Smooth muscle cell (in vitro differentiated cells): ENCODE results near the gene MOV10L1. TPM values are rescaled to one million over a fixed set of nuclear protein-coding genes. Genes with fewer than 3 reads are reported as not detected.

Experiments used
- DNase-seq: peaks from one replicate; lab custom pipeline; 2025; ENCODE audit not compliant: unreplicated experiment; lab: John Stamatoyannopoulos, UW
- H2AFZ ChIP-seq: fragments of 200-600 bp; sonication (generic); 2 replicates; pipeline ENCODE4 v1.6.0; 2016; ENCODE audit warnings: antibody characterized with exemption, low read depth, mild to moderate bottlenecking
- H3F3A ChIP-seq: fragments of 200-600 bp; sonication (generic); 2 replicates; pipeline ENCODE4 v1.6.0; 2017; ENCODE audit warnings: antibody characterized with exemption, low read depth
- H3K27ac ChIP-seq: fragments of 200-600 bp; sonication (generic); 2 replicates; pipeline ENCODE4 v1.5.1; 2016; ENCODE audit warnings: low read depth, mild to moderate bottlenecking
- H3K27me3 ChIP-seq: fragments of 200-600 bp; sonication (generic); 2 replicates; pipeline ENCODE4 v1.6.1; 2016; ENCODE audit warnings: low read depth, mild to moderate bottlenecking
- H3K36me3 ChIP-seq: fragments of 200-600 bp; sonication (generic); 2 replicates; pipeline ENCODE4 v1.5.1; 2016; ENCODE audit warnings: low read depth
- H3K4me1 ChIP-seq: fragments of 200-600 bp; sonication (generic); 2 replicates; pipeline ENCODE4 v1.5.1; 2016; ENCODE audit warnings: low read depth
- H3K4me2 ChIP-seq: fragments of 200-600 bp; sonication (generic); 2 replicates; pipeline ENCODE4 v1.6.0; 2016; ENCODE audit warnings: mild to moderate bottlenecking
- H3K4me3 ChIP-seq: fragments of 200-600 bp; sonication (generic); 2 replicates; pipeline ENCODE4 v1.5.1; 2016; ENCODE audit warnings: mild to moderate bottlenecking
- H3K79me2 ChIP-seq: fragments of 200-600 bp; sonication (generic); 2 replicates; pipeline ENCODE4 v1.6.0; 2016; ENCODE audit warnings: low read depth, mild to moderate bottlenecking
- H3K9ac ChIP-seq: fragments of 200-600 bp; sonication (generic); 2 replicates; pipeline ENCODE4 v1.6.0; 2016; ENCODE audit warnings: low read depth
- H3K9me3 ChIP-seq: fragments of 200-600 bp; sonication (generic); replicated peaks from 2 replicates; pipeline ENCODE4 v1.5.1; 2016; ENCODE audit warnings: low read depth
- H4K20me1 ChIP-seq: fragments of 200-600 bp; sonication (generic); 2 replicates; pipeline ENCODE4 v1.6.0; 2016; ENCODE audit warnings: low read depth
- WGBS: methylation state at CpG from one replicate; pipeline ENCODE4 v1.1.7; 2016; ENCODE audit warnings: low lambda C conversion rate; 5-methylcytosine and 5-hydroxymethylcytosine counted together
- polyA plus RNA-seq: library from polyadenylated mRNA; unstranded; fragments of >200 nt; fragmentation: Nextera tagmentation; extraction: Ambion mirVana; gene quantifications from 2 replicates; pipeline ENCODE4 v1.2.1, GENCODE V29; 2016
- total RNA-seq: library from RNA; depleted of rRNA; stranded (reverse); fragments of >200 nt; gene quantifications from 2 replicates; pipeline ENCODE4 v1.2.3, GENCODE V29; 2014
- TF ChIP-seq, protein P1 (sequence below): fragments of 200-600 bp; sonication (generic); IDR thresholded peaks from 2 replicates; pipeline ENCODE4 v1.5.1; 2017; ENCODE audit warnings: borderline replicate concordance, mild to moderate bottlenecking, antibody characterized with exemption; ENCODE audit not compliant: insufficient read depth, poor library complexity, severe bottlenecking

Gene MOV10L1
- total and polyA plus RNA-seq, 2 experiments from 2014 or later, result 0.10 to 0.85 TPM

DNA sequence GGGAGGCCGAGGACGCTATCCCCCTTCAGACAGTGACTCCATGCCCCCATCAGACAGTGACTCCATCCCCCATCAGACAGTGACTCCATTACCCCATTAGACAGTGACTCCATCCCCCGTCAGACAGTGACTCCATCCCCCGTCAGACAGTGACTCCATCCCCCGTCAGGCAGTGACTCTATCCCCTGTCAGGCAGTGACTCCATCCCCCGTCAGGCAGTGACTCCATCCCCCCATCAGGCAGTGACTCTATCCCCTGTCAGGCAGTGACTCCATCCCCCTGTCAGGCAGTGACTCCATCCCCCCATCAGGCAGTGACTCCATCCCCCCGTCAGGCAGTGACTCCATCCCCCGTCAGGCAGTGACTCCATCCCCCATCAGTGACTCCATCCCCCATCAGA lies 22.6 kb upstream of the MOV10L1 start:
- H3K4me3 ChIP-seq, result no peak overlapping the region
- no peaks in the 10 kb centered on the region for H3K27me3 ChIP-seq
- H3K9ac ChIP-seq, result no peak overlapping the region
- no peak overlapping the region for H3K4me2 ChIP-seq
- no peaks in the 10 kb centered on the region for H3K4me1 ChIP-seq
- DNase-seq, result no peak
- no peak overlapping the region for H2AFZ ChIP-seq
- 80% methylated on average over 6 of the region's 8 CpGs for WGBS
- H3K27ac ChIP-seq, result no peak overlapping the region
- no peaks in the 10 kb centered on the region for H4K20me1 ChIP-seq
- TF ChIP-seq, protein P1, sequence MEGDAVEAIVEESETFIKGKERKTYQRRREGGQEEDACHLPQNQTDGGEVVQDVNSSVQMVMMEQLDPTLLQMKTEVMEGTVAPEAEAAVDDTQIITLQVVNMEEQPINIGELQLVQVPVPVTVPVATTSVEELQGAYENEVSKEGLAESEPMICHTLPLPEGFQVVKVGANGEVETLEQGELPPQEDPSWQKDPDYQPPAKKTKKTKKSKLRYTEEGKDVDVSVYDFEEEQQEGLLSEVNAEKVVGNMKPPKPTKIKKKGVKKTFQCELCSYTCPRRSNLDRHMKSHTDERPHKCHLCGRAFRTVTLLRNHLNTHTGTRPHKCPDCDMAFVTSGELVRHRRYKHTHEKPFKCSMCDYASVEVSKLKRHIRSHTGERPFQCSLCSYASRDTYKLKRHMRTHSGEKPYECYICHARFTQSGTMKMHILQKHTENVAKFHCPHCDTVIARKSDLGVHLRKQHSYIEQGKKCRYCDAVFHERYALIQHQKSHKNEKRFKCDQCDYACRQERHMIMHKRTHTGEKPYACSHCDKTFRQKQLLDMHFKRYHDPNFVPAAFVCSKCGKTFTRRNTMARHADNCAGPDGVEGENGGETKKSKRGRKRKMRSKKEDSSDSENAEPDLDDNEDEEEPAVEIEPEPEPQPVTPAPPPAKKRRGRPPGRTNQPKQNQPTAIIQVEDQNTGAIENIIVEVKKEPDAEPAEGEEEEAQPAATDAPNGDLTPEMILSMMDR, result no peak
- H3K9me3 ChIP-seq, result no peaks in the 10 kb centered on the region
- no peaks in the 10 kb centered on the region for H3K36me3 ChIP-seq
- no peaks in the 10 kb centered on the region for H3F3A ChIP-seq
- H3K79me2 ChIP-seq, result no peaks in the 10 kb centered on the region

DNA sequence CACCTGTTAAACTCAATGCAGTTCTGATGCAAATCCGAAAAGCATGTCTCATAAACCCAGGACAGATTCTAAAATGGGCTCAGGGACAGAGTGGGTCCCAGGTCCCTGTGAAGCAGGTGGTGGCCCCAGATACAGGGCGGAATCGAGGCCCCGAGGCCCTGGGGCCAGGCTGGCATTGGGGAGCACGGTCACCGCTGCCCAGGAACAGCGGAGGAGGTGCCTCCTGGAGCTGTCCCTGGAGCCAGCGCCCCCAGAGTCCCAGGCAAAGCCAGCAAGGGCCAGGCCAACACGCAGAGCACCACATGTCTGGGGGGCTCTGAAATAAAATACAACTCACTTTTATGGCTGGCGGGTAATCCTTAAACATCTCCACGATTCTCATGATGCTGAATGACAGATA lies 21.7 kb upstream of the MOV10L1 start:
- Histone ChIP-seq H3K4me1 (no peaks in the 10 kb centered on the region), H3K79me2 (no peaks in the 10 kb centered on the region), H3K4me3 (no peak overlapping the region), H3K36me3 (no peaks in the 10 kb centered on the region), H3F3A (no peaks in the 10 kb centered on the region), H3K9ac (no peak overlapping the region), H3K27ac (no peak overlapping the region), H3K27me3 (no peaks in the 10 kb centered on the region), H2AFZ (no peak overlapping the region), H3K9me3 (no peaks in the 10 kb centered on the region), H4K20me1 (no peaks in the 10 kb centered on the region), H3K4me2 (no peak overlapping the region)
- no peak for DNase-seq
- TF ChIP-seq, protein P1, result no peak
- WGBS, result 95% methylated on average over 11 of the region's 11 CpGs

- Histone ChIP-seq H3K9me3 (no peaks in the 10 kb centered on the region), H3K36me3 (no peaks in the 10 kb centered on the region), H3K27me3 (no peaks in the 10 kb centered on the region), H3K27ac (no peak overlapping the region), H2AFZ (no peak overlapping the region), H4K20me1 (no peaks in the 10 kb centered on the region), H3K9ac (no peak overlapping the region), H3F3A (no peaks in the 10 kb centered on the region), H3K4me1 (no peaks in the 10 kb centered on the region), H3K4me2 (no peak overlapping the region), H3K79me2 (no peaks in the 10 kb centered on the region), H3K4me3 (no peak overlapping the region)
- WGBS, result 97% methylated on average over 8 of the region's 8 CpGs
- no peak for DNase-seq
- TF ChIP-seq, protein P1, result no peak
Observed at GRCh38 chr22:50070366-50070765, 19.4 kb upstream of the MOV10L1 start.

DNA sequence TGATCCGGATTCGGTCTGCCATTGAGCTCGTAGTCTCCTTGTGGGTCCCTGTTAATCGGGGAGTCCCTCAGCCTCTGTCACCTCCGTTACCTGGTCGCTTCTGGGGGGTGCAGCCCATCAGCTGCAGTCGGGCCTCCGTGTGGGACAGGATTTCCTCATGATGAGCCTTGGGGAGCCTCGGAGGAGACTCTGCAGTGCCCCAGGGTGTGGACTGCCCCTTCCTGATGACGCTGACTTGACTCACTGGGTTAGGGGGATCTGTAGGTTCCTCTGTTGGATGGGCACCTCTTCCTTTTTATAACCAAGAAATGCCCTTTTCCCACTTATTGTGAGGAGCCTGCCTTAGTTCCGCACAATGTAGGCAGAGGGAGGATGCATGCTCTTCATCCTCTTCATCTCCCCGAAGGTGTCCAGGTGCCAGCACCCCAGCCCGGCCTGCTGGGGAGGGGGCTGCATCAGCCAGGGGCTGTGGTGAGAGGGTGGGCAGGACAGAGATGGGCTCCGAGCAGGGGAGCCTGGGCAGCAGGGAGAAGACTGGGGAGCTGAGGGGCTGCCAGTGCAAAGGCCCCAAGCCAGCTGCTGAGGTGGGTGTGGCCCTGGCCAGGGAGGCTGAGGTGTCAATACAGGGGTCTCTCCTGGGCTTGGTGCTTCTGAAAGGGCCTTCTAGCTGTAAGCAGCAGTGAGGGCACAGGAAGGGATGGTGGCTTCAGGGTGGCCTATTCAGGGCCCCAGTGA lies 18.2 kb upstream of the MOV10L1 start:
- Histone ChIP-seq H3K79me2 (no peaks in the 10 kb centered on the region), H3K36me3 (no peaks in the 10 kb centered on the region), H3F3A (no peaks in the 10 kb centered on the region), H3K4me3 (no peak overlapping the region), H3K9me3 (no peaks in the 10 kb centered on the region), H3K9ac (no peak overlapping the region), H3K27ac (no peak overlapping the region), H4K20me1 (no peaks in the 10 kb centered on the region), H3K4me1 (no peaks in the 10 kb centered on the region), H2AFZ (no peak overlapping the region), H3K4me2 (no peak overlapping the region), H3K27me3 (no peaks in the 10 kb centered on the region)
- 93% methylated on average over 14 of the region's 14 CpGs for WGBS
- TF ChIP-seq, protein P1, result no peak
- DNase-seq, result no peak
